NCI-H2227 (cell line): ENCODE data around the gene COX7B2.

ENCODE experiments used
- DNase-seq: peaks from one replicate; lab custom pipeline; 2025; ENCODE audit not compliant: unreplicated experiment; lab: John Stamatoyannopoulos, UW

COX7B2 gene, protein sequence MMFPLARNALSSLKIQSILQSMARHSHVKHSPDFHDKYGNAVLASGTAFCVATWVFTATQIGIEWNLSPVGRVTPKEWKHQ

GRCh38 chr4:46909078-46909477 is at the start of gene COX7B2:
Gene COX7B2 (minus strand): TSS chr4:46909245. CDS start chr4:46735192, 174,053 bp downstream.
- DNase-seq = no peak

GRCh38 chr4:46956451-46956850 is 47.4 kb upstream of the COX7B2 start:
- no peak for DNase-seq

DNA sequence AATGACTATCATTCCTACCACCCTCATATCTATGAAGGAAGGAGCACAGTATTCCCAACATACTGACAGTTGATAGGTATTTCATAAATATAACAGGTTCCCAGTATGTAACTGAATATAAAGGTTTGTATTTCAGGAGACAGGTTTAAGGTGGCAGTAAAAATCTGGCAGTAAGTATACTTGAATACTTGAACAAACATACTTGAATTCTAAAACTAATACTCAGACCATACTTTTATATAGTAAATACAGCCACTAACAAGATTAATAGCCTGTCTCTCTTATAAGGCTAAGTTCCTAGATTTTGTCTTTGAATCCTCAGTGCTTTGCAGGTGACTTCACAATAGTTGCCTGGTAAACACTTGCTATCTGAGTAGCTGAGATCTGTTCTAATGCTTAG is 46.6 kb upstream of the COX7B2 start:
- DNase-seq = no peak

DNA sequence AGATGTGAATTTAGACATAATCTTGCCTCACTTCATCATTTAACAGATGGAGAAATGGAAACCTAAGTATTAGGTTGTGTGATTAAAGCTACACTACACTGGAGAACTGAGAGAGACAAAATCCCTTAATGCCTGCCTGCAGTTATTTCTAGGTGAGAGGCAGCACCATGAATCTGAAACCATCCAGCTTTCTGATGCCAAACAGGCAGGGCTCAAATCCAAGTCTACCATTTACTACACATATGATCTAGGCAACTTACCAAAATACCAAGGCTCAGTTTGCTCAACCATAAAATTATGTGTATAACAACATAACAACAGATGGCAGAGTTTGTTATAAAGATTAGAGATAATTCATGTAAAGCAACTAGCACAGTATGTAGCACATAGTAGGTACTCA is 45.6 kb upstream of the COX7B2 start:
- no peak for DNase-seq

- DNase-seq = no peak
Observed at GRCh38 chr4:46953564-46953963, 44.5 kb upstream of the COX7B2 start.

DNA sequence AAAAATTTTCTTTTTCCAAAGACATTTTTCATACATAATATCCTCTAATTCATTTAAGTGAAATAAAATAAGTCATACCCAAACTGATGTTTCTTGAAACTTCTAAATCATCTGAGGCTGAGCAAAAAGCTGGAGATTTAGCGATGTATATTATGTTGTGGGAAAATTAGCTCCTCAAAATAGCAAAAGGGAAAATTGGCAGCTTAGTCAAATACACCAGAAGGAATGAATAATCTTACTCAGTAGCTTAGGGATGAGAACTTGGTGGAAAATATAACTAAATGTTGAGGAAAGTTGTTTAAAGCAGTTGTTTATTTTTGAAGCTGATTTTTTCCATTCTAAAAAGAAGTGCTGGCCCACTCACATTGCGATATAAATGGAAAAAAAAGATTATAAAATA is 43.4 kb upstream of the COX7B2 start:
- no peak for DNase-seq

DNA sequence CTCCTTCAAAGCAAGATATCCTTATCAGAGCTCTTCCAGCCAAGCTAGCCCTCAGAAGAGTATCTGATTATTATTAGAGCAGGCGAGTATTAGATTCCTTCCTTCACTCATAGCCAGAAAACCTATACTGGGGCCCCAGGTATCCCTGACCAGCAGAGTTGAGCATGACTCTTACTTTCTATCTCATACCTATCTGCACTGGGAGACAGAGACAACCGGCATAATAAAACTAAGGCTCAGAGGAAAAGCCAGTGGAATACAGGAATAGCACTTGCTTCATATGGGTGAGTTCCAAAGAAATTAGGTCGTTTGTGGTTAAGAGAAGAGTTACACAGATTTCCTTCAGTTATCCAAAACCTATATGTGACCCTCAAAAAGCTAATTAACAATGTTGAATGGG is 41.8 kb upstream of the COX7B2 start:
- DNase-seq = no peak

- DNase-seq = no peak
Observed at GRCh38 chr4:46949822-46950221, 40.8 kb upstream of the COX7B2 start.

- DNase-seq = no peak
Observed at GRCh38 chr4:46947541-46947940, 38.5 kb upstream of the COX7B2 start.

DNA sequence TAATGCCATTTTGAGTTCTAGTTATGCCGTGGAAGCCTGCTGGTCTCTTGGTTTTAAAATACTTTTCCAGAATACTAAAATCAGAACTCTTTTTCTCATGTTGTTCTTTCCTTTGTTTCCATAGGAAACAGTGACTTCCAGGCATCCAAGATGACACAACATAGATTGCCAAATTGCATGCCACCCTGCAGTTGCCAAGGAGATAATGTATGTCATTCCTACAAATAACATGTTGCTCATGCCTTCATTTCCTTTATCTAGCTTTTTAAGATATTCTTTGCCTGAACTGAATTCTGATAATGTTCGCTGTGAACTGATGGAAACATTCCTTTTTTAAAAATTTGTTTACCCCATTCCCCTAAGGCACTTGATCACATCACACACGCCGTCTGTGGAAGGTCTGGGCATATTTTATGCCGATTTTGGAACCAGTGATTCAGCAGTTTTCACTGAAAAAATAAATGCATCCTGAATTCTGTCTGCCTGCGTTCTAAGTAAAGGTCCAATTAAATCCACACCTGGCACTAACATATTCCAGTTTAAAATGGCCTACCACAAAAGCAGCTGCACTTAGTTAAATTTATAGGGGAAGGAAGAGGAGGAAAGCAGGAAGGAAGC is 38.0 kb upstream of the COX7B2 start:
- no peak for DNase-seq

DNA sequence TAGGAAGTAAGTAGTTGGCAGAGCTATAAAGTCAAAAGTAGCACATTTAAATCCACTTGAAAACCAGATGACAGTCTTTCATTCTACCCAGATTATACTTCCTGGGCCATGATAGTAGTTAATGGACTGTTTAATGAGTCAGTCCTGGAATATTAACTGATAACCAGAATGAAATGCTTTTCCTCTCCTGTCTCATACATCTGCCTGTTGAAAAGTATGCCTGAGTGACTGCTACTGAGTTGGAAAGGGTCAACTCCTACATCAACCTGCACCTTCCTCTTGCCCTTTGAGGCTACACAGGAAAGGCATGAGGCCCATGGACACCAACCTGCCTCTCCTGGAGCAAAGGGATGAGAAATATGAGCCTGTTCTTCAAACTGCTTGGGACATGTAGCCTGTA is 36.0 kb upstream of the COX7B2 start:
- no peak for DNase-seq

DNA sequence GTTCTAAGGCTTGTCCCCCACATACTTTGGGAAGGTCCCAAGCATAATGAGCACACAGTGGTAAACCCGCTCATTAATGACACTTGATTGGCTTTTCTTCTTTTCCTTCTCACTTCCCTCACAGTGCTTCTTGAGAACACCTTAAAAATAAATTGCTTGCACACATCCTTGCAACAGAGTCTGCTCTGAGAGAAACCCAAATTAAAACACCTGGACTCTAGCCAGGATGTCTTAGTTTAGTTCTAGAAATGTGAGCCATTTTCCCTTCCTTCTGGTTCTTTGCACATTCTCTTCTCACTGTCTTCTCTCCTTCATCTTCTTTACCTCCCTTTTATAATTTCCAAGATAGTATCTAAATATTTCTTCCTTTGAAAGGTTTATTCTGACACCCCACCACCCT is 35.3 kb upstream of the COX7B2 start:
- no peak for DNase-seq

- DNase-seq = no peak
Observed at GRCh38 chr4:46937493-46937892, 28.4 kb upstream of the COX7B2 start.

DNA sequence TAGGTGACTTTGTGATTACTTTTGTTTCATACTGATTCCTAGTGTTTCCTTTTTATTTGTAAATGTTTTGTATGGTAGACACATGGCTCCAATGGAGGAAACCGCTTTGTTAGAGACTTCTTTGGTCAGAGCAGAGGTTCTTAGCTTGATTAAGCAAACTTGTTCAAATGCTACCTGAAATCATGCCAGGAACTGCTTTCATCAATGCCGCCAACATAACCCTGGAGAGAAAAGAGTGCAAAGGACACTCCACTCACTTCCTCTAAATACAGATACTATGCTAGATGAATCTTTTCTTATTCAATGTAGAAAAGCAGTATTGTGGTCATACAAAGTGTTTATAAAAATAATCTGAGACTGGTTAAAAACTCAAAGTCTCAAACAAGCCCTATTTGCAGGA is 25.7 kb upstream of the COX7B2 start:
- DNase-seq = no peak

- DNase-seq = no peak
Observed at GRCh38 chr4:46933686-46934085, 24.6 kb upstream of the COX7B2 start.

DNA sequence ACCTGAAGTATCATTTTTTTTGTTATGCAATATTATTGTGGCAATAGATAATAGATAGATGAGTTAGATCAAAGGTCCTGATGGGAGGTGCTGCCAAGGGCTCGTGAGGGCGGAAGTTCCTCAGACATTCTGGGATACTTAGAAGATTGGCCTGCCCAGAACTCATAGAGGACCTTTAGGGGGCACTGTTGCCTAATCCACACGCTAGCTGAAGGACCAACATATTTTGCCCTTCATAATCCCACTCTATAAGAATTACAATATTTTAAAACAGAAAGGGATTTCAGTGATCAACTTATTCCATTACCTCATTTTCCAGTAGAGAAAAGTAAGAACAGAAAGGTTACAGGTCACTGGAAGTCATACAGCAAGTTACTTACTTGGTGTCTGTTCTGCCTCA is 22.9 kb upstream of the COX7B2 start:
- DNase-seq = no peak

DNA sequence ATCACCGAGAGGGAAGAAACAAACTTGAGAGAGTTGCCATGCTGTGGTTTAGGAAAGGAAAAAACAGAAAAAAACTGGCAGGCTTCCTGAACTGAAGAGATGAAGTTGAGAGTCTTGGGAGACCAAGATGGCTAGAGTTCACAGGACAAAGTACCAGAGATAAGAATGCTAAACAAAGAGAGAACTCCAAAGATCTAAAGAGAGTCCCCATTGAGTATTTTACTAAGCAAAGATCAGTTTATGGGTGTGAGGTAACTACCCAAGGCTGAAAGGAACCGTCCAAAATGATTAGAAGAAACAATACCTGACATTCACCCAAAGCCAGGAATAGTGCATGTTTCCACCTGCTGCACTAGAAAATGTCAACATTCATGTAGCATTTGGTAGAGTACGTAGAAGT is 21.8 kb upstream of the COX7B2 start:
- no peak for DNase-seq

DNA sequence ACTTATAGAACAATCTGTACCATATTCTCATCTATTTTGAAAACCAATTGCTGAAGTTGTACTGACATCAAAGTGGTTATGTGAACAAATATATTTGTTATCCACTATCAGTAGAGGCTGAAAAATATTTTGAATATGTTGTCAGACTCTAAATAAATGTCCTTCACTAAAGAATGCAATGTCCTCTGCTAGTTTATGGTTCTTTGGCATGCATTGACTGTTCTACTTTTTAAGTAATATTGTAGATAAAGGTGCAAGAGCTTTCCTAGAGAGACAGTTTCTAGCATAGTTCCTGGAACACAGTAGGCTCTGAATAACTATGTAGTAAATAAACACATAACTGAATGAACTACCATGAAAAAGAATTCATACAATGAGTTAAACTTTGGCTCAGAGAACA is 18.2 kb upstream of the COX7B2 start:
- DNase-seq = no peak

- DNase-seq = no peak
Observed at GRCh38 chr4:46924789-46925529, 15.9 kb upstream of the COX7B2 start.

- no peak for DNase-seq
Observed at GRCh38 chr4:46922205-46922604, 13.2 kb upstream of the COX7B2 start.

- no peak for DNase-seq
Observed at GRCh38 chr4:46908148-46908547, 897 bp downstream of the COX7B2 start.

GRCh38 chr4:46900082-46900481 is 9.0 kb downstream of the COX7B2 start:
- DNase-seq = no peak

DNA sequence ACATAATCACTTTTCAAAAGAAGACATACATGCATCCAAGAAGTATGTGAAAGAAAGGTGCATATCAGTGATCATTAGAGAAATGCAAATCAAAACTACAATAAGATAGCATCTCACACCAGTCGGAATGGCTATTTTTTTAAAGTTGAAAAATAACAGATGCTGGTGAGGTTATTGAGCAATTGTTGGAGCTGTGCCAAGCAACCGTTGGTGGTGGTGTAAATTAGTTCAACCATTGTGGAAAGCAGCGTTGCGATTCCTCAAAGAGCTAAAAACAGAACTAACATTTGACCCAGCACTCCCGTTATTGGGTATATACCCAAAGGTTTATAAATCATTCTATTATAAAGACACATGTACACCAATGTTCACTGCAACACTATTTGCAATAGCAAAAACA is 14.2 kb downstream of the COX7B2 start:
- DNase-seq = no peak
